Measurements from ENCODE around the gene LCA5.
"Not testable (repeated sequence)": the region's sequence is repeated elsewhere in the genome, so short reads cannot be mapped to it uniquely, and the experiment has no call there.

The LCA5 gene

DNA sequence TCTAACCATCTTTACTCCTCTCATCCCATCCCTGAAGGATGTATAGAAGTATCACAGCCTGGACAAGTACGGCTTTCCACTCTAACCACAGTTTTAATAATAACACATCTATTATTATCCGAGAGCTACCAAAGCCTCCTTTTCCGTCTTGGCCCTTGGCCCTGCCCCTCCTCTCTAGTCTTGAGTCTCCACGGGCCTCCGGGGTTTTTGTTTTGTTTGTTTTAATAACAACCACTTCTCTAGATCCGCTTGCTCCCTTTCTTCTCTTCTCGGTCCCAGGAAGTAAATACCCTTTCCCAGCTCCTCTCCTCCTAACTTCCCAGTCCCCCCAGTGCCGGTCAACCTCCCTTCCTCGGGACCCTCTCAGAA lies 661 bp downstream of the LCA5 start:
- DNase-seq = peak; percentile 51

DNA sequence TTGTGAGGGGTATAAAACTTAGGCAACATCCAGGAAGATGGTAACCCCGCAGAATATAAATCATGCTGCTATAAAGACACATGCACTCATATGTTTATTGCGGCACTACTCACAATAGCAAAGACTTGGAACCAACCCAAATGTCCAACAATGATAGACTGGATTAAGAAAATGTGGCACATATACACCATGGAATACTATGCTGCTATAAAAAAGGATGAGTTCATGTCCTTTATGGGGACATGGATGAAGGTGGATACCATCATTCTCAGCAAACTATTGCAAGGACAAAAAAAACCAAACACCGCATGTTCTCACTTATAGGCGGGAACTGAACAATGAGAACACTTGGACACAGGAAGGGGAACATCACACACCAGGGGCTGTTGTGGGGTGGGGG lies 7.7 kb downstream of the LCA5 start:
- DNase-seq = not testable (repeated sequence)

DNA sequence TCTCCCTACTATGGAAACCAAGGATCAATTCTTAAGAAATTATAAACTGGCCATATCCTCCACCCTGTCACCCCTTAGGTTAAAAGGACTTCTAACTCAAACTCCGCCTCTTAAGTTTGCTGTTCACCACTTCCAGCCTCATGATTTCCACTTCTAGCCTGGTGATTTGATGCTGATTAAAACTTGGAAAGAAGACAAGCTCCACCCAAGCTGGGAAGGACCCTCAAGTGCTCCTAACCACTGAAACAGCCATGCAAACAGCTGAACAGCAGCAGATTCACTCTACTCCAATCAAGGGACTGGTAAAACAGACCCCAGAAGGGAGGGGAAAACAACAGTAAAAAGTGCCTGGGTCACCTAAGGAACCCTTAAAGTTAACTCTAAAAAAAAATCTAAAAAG lies 10.3 kb downstream of the LCA5 start:
- no peak for DNase-seq

DNA sequence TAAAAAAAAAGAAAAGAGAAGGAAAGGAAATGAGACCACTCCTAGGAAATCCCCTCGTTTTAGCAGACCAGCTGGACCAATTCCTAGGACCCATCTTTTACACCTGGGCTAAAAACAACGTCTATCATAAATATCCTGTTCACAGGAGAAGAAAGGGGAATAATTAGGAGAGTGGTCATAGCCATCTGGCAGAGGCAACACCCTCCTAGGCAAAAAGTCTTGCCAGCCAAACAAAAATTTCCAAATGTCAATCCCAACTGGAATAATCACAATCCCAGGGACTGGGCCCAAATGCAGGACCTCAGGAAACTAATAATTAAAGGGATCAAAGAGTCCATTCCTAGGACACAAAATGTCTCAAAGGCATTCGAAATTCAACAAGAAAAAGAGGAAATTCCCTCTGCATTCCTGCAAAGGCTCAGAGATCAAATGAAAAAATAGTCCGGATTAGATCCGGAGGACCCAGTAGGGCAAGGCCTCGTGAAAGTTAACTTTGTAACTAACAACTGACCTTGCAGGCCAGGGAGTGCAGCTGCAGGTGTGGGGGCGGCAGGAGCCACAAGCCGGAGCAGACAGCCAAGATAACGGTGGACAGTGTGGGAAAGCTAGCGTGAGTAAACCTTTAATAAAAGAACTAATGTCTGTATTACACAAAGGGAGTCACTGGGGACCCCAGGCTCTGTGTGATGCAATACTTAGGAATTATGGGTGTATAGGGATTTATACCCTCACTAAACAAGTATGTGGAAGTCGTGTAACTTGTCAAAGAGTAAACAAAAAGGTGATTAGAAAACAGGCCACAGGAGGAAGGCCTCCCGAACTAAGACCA lies 11.7 kb downstream of the LCA5 start:
- no peak for DNase-seq

DNA sequence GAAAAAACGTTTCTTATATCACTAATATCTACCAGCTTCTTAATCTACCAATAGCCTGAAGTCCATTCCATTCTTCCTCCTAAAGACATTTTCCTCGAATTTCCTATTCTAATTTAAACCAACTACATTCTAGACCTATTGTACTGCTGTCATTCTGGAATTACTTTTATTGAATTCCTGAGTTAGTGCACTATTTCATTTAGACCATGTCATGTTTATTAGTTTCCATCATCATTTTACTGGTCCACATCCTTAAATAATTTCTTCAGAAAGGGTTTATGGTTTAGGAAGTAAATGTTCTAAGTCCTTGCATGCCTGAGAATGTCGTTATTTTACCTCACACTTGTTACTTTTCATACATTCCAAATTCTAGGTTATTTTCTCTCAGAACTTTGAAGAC lies 13.2 kb downstream of the LCA5 start:
- no peak for DNase-seq

DNA sequence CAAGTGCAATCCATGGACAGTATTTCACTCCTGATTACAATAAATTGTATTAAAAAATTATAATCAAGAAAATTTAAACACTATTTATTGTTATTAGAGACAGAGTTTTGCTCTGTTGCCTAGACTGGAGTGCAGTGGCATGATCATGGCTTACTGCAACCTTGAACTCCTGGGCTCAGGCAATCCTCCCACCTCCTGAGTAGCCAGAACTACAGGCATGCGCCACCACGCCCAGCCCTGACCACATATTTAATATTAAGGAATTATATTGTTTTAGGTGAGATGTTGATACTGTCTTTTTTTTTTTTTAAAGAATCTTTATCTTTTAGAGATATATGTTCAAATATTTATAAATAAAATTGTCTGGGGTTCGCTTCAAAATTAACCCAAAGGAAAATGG lies 14.6 kb downstream of the LCA5 start:
- no peak for DNase-seq

DNA sequence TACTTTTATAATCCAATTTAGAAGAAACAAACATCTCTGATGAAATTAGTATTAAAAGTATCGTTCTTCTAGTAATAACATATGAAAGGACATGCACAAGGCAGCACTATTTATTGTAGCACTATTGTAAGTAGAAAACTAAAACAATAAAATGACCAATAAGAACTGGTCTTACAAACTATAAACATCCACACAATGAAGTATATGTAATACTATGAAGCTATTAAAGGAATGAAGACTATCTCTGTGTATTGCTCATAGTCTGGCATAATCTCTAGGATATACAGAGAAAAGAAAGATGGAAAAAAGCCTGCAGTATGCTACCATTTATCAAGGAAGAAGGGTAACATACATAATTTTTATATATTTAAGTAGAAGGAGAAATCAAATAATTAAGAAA lies 16.7 kb downstream of the LCA5 start:
- no peak for DNase-seq

DNA sequence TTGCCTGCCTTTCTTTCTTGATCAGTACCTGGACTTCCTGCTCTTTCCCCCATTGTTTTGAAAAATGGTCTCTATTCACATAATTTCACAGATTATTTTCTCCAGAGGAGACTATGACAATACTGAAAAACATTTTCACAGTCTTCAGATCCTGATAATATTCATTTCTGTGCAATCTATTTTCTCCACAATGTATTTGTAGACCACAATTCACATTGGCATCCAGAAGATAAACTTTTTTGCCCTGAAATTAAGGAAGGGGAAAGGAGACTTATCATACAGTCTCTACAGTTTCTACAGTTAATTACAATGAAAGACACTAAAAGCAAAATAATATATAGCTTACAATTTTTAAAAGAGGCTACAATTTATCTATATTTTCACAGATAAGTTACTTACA lies 18.4 kb downstream of the LCA5 start:
- DNase-seq = no peak

DNA sequence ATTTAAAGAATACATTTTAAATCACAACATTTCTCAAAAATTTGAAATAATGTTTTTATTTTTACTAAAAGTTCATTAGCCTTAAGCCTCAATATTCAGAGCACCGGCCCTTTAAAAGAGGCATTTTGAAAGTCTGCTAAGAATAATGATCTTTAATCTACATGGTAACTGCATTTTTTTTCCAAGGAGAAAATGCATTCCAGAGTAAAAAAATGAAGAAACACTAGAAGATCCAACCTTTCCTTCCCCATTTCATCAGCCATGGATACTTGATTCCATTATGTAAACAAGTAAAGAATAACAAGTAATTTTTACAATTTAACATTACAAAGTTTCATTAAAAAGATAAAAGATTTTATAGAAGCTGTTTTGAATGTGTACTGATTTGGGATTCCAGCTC lies 21.8 kb downstream of the LCA5 start:
- no peak for DNase-seq

DNA sequence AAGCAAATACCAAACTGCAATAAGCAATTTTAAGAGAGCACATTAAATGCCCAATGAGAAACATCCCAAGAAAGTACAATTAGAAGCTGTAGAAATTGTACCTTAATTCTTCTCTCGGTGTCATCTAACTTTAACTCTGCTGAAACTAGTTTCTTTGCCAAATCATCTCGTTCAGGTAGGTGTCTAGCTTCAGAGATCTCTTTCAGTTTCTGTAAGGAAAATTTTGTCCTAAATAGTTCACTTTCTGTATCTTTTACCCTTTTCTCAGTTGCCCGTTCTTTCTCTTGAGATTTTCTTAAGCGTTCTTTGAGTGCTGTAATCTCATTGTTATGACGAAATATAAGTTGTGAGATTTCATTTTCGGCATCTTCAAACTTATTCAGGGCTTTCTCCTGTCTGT lies 24.1 kb downstream of the LCA5 start:
- no peak for DNase-seq

DNA sequence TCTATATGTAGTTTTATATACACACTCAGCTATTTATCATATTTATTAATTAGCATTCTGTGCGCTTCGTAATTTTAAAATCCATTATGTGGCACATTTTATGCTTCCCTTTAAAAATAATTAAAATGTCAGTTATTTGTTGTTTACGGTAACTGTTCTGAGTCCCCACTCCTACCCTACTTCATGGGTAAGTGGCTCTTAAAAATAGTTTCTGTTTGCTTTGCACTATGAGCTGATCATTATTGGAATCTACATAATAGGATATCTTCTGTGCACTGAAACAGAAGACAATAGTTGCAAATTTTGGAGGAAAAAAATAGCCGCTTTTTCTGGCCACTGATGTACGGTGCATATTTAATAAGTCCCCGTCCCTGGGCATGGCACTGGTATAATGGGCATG lies 25.2 kb downstream of the LCA5 start:
- peak; percentile 57 for DNase-seq

DNA sequence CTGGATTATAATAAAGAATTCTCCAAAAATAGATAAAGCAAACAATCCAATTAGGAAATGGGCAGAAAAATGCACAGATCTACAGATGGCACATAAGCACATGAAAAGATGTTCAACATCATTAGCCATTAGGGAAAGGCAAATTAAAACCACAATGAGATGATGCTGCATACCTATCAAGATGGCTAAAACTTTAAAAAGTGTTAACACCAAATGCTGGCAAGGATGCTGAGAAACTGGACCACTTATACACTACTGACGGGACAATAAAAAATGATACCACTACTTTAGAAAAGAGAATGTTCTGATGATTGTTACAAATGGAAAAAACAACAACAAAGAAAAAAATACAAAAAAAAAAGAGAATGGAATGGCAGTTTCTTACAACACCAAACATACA lies 26.5 kb downstream of the LCA5 start:
- DNase-seq = no peak

DNA sequence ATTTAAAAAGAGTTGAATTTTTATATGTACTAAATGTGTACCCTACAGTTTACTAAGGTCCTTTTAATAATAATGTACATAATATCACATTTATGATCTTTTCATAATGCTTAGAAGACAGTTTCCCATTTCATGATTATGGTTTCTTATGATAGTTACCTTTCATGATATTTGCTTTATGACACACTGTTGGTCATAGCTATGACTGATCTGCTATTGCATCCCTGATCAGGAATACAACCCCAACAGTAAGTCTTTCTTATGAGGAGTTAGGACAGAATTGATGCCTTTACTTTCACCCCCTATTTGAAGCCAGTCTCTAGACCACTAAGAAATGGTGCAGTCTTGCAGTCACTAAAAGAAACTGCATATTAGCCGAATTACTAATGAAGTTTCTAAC lies 31.0 kb downstream of the LCA5 start:
- DNase-seq = no peak

DNA sequence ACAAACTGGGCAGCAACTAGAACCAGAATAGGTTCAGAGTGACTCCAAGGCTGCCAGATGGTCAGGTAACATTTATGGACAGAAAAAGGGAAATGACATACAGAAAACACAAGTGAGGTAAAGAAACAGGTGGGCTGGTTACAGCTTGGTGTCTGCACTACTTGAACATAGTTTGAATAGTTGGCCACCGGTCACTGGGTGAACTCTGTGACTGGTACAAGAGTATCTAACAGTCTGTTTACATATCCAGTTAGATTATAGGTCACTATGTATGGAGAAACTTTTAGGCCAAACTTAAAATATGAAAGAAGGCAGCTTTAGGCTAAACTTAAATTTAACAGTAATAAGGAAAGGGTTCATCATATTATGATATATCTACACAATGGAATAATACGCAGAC lies 32.9 kb downstream of the LCA5 start:
- no peak for DNase-seq

DNA sequence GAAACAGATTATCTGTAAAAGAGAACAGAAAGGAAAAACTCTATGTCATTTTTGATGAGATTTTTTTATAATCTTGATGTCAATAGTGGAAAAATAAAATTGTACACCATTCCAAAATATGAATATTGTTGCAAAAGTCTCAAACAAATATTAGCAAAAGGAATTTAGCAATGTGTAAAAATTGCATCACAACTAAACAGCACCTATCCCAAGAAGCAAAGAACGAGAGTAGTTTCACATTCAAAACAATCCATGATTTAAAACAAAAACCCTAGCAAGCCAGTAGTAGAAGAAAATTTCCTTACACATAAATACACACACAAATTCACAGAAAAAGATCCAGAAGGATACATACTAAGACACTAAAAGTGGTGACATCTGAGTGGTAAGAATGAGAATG lies 38.4 kb downstream of the LCA5 start:
- no peak for DNase-seq

DNA sequence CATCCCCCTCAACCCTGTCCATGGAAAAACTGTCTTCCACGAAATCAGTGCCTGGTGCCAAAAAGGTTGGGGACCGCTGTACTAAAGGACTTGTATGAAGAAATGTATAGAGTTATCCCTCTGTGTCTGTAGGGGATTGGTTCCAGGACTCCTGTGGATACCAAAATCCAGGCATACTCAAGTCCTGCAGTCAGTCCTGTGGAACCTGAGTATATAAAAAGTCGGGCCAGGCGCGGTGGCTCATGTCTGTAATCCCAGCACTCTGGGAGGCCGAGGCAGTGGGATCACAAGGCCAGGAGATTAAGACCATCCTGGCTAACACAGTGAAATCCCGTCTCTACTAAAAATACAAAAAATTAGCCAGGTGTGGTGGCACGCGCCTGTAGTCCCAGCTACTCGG lies 42.0 kb downstream of the LCA5 start:
- no peak for DNase-seq

DNA sequence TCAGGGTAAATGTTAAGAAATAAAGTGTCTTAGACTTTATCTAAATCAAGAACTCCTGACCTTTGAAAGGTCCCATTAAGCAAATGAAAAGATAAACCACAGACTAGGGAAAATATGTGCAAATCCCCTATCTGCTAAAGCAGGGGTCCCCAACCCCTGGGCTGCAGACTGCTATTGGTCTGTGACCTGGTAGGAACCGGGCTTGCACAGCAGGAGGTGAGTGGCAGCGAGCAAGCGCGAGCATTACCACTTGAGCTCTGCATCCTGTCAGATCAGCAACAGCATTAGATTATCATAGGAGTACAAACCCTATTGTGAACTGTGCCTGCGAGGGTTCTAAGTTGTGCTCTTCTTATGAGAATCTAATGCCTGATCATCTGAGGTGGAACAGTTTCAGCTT lies 42.4 kb downstream of the LCA5 start:
- DNase-seq = no peak

DNA sequence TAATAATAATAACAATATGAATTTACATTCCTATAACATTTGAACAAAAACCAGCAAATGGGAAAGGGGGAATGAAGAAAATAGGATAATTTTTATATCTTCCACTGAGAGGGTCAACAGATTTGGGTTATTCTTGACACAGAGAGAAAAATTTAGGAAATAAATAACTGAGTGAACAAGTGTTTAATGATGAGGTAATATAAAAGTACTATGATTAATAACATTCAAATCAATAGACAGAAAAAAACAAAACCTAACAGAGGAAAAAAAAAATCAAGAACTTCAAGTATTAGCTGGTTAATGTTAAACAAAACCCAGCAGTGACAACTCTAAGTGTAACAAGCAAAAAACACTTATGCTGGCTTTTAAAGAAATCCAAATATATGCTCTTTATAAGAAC lies 66.5 kb downstream of the LCA5 start:
- DNase-seq = no peak

DNA sequence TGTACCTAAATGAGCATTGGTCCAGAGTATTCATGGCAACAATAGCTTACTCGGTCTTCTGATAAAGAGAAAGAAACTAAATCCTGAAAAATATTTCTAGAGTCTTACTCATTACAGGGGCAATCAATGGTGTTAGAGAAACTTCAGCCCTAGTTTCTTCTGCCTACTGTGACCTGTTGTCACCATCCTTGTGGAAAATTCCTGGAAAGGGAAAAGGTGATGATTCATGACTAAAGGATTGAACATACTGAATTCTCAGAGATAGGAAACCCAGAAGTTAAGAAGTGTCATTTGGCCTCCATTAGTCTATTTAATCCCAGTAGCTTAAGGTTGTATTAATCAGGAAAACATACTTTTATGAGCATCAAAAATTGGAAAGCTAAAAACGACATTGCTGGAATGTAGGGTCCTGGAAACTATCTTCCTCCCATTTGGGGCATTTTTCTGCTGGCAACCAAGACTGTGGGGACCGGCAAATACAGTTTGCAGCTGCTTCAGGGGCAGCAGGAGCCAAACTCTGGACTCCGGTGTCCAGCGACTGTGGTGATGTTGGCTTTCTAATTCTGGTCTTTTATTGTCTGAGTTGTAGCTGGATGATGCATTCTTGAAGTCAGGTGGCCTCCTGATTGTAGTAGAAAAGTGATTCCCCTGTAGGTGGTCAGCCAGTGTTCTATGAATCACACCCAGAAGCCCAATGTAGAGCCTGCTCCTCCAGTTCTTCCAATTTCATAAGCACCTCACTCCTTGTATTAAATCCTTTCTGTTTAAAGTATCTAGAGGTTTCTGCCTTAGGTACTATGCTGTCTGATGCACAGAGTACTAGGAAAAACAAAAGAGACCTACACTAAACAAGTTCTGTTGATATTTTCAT lies 67.6 kb downstream of the LCA5 start:
- DNase-seq = no peak

DNA sequence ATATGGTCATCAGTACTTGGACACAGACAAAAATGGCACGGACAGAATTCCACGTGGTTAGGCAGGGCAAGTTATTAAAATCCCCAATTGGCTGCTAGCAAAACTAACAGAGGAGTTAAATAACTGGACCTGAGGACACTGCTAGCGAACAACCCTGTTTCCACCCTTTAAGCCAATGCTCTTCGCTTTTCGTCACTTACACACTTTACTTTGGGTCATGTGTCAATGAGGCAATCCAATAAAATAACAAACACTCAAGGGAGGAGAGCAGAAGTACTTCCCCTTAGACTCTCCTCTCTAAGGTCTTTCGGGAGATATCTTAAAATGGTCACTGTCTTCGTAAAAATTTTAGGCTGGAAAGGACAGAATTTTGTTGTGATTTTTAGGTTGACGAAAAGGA lies 68.6 kb downstream of the LCA5 start:
- no peak for DNase-seq

DNA sequence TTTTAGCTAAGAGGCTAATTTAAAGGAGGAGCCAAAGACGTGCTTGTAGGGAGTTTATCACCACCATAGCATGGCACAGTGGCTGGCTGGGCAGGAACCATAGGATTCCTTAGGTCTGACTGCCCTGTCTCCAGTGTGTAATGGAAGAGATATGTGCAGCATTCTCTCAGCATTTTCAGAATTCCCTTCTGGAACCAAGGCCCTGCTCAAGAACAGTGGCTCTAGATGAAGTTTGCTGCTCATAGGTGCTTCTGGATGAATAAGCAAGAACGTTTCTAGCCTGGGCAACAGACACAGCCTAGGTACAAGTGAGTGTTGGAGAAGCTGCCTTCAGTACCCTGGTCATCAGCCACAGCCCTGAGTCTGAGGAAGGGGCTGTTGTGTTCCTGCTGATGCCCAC lies 69.1 kb downstream of the LCA5 start:
- no peak for DNase-seq

DNA sequence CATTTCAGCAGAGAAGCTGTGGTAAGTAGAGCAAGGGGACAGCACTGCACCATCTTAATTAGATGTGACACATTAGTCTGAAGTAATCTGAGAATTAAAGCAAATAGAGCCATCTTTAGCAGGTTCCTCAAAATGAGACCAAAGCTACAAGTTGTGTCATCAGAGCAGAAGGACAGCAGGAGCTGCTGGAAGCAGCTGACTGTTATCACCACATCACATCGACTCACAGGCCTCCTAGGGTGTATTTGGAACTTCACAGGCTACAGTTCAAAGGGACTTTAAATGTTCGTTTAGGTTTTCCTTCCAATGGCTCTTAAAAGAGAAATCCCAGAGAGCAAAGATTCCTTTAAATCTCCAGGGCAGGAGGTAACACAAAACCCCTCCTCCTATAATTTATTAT lies 69.5 kb downstream of the LCA5 start:
- no peak for DNase-seq

DNA sequence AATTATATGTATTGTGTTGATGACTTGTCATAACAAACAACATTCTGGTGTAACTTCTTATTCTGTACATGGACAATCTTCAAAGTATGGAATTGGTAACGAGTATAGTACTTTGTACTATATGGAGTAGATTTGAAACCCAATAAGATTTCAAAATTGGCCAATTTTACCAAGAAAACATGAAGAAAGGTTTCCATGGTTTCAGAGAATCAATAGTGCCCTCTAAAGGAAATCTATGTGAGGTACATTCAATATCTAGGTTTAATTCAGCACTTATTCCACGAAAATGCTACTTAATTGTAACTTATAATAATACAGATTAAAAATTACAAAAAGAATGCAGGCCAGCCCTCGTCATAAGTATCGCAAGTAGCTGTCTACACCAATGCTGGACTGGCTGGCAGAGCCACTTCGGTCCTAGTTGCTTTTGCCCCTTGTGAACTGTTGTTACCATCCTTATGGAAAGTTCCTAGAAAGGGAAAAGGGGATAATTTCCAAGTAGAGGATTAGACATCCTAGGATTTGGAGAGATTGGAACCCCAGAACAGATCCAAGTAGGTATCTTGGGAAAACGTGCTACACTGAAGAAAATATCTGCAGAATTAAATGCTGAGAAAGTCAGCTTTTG lies 70.9 kb downstream of the LCA5 start:
- DNase-seq = no peak

DNA sequence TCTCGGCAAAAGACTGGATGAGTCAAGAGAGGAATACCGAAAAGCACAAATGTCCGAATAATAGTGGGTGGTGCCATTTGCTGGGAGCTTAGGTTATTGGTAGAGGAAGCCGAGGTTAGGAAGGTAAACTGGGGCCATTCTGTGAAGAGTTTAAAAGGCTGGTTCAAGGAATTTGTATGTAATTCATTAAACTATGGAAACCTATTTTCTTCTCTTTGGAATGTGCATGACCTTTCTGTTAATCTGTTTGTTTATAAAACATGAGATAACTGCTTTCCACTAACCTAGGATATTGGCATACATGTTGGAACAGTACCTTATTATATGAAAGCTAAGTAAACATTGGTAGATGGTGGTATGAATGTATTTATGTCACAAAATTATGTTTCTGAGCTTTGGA lies 71.8 kb downstream of the LCA5 start:
- DNase-seq = no peak

Data from DMS79 (cell line).